Subcutaneous adipose tissue (tissue), 4 donors: ENCODE measurements around the gene CPB1. TPM values are rescaled to one million over a fixed set of nuclear protein-coding genes. Genes with fewer than 3 reads are reported as not detected.

ENCODE experiments used
- total RNA-seq, 4 donors: library from RNA; depleted of rRNA; stranded (reverse); fragments of >200 nt; gene quantifications; one replicate each; pipeline ENCODE4 v1.1.0, GENCODE V29; 2016
- TF ChIP-seq, protein P1 (sequence below): fragments of 450-650 bp; IDR thresholded peaks from one replicate; pipeline ENCODE4 v1.5.1; 2016; ENCODE audit warnings: low read depth, mild to moderate bottlenecking, control low read depth, antibody characterized with exemption, moderate library complexity

Gene CPB1
- total RNA-seq, 4 donors from 2014 or later, result 2.0 to 12.1 (median 5.4) TPM

DNA sequence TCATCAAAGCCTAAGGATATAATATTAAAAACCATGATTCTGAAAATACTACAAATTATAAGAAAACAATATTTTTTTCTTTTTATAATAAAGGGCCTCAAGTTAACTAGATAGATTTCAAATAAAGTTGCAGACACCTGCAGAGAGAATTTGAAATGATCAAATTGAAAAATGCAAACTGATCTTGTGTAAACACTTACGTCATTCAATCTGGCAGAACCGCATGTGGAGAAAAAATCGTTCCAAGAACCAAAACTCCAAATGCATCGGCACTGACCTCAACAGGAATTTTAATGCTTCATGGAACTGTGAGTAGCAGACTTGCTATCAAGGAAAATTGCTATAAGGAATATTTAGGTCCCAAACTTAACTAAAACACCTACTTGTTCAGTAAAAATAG lies 54.7 kb downstream of the CPB1 start:
- TF ChIP-seq, protein P1, sequence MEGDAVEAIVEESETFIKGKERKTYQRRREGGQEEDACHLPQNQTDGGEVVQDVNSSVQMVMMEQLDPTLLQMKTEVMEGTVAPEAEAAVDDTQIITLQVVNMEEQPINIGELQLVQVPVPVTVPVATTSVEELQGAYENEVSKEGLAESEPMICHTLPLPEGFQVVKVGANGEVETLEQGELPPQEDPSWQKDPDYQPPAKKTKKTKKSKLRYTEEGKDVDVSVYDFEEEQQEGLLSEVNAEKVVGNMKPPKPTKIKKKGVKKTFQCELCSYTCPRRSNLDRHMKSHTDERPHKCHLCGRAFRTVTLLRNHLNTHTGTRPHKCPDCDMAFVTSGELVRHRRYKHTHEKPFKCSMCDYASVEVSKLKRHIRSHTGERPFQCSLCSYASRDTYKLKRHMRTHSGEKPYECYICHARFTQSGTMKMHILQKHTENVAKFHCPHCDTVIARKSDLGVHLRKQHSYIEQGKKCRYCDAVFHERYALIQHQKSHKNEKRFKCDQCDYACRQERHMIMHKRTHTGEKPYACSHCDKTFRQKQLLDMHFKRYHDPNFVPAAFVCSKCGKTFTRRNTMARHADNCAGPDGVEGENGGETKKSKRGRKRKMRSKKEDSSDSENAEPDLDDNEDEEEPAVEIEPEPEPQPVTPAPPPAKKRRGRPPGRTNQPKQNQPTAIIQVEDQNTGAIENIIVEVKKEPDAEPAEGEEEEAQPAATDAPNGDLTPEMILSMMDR, result no peak

DNA sequence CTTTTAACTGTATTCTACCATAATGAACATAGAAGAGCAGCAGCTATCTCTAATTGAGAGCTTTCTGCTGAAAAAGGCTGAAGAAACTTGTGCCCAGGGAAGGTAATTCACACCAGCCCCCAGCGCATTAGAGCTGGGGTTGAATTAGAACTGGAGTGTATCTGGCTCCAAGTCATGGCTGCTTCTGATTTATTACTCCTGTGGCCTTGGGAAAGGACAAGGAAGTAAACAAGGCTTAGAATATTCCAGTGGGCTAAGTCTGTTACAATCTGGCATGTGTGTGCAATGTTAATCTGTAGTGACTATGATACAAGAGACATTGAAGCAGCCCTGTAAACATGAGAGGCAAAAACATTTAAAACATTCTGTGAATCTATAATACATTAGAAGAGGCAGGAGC lies 55.6 kb downstream of the CPB1 start:
- TF ChIP-seq, protein P1, result no peak

DNA sequence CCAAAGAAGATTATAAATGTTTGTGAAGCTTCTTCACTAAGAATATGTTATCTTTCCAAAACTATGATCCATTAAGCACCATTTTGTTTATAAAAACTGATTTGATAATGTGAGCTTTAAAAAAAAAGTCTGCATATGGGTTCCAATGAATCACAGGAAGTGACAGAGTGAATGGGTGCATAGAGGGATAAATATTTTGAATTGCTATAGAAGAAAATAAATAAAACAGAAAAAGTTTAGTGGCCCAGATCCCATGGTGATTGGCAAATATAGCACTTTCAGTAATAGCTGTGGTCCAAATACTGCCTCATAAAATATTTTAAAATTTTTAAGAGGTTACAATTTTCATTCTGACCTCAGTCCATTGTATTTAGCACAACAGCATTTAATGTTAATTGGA lies 56.6 kb downstream of the CPB1 start:
- TF ChIP-seq, protein P1, result no peak

DNA sequence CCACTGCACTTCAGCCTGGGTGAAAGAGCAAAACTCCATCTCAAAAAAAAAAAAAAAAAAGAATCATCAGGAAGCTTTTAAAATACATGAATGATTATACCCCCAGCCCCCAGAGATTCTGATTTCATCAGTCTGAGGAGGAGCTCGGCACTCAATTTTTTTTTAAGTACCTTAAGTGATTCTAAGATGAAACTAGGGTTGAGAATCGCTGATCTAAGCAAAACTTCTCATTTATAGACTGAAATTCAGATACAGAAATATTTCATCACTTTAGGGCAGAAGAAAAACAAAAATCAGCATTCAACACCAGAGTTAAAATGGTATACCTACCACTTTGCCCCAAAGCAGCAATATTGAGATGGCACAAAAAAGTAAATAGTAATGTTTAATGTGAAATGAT lies 62.2 kb downstream of the CPB1 start:
- TF ChIP-seq, protein P1, result no peak

DNA sequence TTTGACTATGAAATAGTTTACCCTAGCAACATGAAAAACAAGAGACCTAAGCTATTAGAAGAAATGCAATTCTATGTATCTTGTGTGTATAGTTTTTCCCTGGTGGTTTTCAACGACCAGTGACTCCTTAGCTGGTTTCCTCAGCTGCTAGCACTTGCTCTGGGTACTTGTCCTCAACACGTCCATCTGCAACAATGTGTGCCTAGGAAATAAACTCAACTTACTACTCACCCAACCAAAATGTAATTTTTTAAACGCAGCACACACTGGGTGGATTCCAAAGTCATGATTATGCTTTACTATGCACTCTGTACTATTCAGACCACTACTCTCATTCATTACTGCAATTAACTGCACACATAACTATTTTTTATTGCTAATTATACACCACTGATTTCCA lies 68.5 kb downstream of the CPB1 start:
- TF ChIP-seq, protein P1, result no peak

DNA sequence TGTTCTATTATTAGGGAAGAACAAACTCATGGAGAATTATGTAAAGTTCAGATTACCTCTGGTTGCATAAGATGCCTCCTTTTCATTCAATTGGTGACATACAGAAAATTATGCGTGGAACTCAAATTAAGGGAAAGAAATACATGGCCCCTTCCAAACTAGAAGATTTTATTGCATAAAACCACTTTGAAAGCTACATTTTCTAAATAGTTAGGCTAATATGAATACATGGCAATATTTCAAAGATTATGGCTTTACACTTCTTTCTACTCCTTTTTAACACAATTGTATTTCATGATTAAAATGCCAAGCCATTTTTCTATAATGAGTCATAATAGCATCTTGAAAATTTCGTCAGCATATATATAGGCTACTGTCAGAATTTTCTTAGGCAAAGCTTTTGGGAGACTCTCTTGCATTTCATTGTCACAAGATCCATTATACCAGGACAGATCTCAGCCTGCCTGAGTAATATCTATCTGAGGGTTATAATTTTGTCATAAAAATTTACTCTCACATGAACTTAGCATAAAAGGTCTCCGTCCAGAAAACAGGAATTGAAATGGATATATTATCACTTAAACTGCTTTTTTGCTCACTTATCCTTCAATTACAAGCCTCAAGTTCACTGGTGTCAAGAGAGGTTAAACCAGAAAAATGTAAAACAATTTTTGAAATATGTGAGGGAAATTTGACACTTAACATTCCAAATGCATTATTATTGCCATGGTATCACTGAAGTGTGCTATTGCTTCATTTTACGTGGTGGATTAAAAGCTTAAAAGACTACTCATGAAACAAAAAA lies 74.6 kb downstream of the CPB1 start:
- TF ChIP-seq, protein P1, result no peak

DNA sequence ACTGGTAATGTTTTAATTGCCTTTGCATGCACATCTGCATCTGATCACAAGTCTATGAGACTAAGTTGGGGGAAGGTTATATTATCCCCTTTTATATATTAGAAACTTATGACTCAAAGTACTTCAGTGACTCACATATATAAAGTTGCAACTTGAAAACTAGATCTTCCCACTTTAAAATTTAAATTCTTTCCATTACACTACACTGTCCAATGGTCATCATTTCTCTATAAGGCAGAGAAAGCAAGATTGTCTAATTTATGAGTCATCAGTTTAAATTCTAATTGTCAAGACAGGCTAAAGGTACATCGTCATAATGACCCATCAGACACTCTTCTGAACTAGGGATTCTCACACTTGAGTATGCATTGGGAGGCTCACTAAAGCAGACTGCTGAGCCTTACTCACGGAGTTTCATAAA lies 75.4 kb downstream of the CPB1 start:
- TF ChIP-seq, protein P1, result no peak
